HL-60/S4 (cell line): ENCODE measurements around the gene MDM4.

Experiments used
- in situ Hi-C: fragments of 300-500 bp; cut with MboI; formaldehyde crosslinking; loops from 2 replicates; pipeline ENCODE4 v1.14.3; 2022; ENCODE audit warnings: low sequenced_read_pairs

Gene MDM4

DNA sequence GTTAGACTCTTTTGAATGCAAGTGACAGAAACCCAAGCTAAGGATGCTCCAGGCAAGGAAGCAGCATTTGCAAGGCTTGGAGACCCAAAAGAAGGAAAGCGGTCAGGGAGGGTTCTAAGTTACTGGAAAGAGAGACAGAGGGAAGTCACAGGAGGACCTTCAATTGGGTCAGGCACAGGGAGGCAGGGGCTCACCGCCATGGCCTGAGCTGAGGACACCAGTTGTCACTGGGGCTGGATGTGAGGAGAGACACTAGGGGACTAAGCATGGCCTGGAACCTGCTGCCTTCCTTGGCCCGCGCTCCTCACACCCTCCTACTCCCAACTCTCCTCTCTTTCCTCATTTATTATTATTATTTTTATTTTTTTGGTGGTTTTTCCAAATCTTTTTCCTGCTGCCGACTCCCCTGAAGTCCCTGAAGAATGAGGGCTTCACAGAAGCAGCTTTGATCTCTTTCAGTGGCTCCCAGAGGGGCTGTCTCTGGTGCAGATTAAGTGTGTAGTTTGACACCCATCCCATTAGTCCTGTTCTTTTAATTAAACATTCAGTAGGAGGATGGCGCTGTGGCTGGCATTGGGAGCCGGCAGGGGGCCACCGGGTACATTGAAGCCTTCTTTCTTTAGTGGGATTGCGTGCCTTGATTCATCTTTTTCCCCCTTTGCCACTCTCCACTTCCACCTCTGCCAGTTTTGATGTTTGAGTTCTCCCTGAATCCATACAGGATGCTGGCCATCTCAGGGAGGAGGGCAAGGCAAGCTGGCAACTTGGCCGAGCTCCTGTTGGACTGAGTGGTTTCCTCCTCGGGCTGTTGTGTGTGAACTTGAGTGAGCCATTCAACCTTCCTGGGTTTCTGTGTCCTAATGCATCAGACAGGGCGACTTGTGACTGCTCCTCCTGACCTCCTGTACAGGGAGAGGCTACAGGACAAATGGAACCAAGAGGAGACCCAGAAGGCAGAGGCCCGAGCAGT lies 59.3 kb downstream of the MDM4 start:
- in situ Hi-C loops, result no loop called here

DNA sequence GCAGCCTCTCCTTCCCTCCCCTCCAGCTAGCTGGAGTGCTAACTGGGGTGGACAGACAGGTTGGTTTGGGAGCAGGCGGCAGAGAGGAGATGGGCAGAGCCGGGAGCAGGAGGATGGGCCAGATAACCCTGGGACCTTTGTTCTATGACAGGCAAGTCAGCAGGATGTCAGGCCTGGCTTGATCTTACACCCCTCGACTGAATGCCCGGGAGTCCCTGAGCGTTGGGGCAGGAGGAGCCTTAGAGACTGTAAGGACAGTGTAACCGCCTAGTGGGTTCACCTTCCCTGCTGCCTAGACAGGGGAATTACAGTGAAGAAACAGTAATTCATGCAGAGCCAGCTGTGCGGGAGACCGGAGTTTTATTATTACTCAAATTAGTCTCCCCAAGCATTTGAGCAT lies 60.2 kb downstream of the MDM4 start:
- in situ Hi-C loops, result no loop called here

DNA sequence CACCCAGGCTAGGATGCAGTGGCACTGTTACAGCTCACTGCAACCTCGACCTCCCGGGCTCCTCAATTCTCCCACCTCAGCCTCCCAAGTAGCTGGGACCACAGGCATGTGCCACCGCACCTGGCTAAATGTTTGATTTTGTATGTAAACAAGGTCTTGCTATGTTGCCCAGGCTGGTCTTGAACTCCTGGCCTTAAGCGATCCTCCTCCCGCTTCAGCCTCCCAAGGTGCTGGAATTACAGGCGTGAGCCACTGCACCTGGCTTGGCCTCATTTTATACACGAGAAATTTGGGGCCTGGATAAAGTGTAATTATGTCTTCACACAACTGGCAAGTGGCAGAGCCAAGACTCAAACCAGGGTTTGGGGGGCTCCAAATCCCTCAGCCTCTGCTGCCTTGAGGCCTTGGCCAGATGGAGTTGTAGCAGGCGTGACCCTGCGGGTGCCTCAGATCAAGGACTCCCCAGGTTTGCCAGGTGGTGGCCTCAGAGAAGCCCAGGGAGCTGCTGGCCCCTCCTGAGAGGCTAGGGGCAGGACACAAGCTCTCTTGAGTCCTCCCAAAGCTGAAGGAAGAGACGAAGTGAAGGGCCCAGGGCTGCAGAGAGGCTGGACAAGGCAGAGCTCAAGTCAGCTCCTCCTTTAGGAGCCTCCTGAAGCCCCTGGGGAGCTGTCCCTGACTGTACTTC lies 61.7 kb downstream of the MDM4 start:
- in situ Hi-C loops, result no loop called here

DNA sequence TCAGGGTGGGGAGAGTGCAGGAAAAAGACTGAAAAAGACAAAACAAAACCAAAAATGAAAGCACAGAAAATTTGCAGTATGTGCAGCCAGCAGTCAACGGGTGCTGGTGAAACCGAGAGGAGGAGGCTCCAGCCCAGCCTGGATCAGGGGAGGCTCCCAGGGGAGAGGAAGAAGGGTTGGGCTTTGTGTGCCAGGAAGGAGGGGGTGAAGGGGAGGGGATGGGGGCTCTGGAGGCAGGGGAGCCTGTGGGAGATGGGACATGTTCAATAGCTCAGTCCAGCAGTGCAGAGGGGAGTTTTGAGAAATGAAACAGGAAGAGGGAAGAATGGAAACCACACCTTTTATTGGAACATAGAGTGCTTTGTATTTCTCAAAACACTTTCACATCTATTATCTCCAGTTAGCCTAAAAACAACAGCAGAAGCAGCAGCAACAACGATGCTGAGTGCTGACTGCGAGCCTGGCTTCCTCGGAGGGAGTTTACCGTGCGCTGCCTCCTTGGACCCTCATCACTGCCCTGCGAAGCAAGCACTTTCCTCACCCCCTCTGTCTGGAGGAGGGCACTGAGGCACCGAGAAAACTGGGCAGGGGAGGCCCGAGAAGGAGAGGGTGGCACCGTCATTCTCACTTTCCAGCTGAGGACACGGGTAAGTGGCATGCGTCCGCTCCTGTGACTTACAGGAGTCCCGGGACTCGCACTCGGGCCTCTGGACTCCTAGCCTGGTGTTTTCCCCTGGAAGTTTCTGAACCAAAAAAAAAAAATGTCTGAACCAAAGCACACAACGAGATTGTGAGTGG lies 62.9 kb downstream of the MDM4 start:
- in situ Hi-C loops, result no loop called here

DNA sequence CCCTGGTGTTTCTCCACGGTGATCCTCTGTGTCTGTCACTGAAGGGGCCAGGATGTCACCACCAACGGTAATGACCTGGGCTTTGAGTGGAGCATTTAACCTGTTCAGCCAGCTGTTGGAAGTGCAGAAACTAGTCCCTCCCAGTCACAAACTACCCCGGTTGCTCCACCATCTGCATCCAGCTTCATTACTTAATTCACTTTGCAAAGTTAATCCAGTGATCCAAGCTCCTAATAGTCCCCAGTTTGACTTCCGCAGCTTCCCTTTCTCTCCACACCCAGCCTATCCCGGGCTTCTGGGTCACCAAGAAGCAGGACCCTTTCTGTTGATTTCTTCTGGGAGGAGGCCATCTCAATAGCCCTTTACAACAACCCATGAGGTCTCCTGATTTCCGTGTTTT lies 63.5 kb downstream of the MDM4 start:
- in situ Hi-C loops, result no loop called here

DNA sequence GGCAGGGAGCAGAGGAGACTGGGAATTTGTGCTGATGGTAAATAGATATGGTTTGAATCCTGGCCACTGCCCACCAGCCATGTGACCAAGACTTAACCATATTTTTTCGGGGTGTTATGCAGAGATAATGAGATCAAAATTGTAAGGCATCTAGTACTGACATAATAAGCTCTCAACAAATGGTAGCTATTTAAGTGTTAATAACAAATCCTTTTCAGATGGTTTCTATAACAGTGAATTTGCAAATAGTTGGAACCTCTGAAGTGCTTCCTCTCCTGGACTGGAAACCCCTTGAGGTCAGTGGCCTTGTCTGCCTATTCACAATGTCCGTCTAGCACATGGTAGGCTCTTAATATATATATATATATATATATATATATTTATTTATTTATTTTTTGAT lies 64.7 kb downstream of the MDM4 start:
- in situ Hi-C loops, result no loop called here

DNA sequence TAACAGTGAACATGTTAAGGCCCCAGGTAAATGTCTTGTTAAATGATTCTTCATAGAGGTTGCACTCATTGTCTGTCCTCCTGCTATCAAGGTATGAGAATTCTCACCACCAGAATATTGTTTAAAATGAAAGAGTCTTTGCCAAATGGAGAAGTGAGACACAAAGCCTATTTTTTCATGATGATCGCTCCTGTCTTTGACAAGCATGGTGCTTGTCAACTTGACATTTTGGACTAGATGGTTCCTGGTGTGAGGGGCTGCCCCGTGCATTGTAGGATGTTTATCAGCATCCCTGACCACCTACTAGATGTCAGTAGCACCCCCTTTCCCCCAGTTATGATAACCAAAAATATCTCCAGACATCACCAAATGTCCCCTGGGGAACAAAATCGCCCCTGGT lies 65.6 kb downstream of the MDM4 start:
- in situ Hi-C loops, result no loop called here

DNA sequence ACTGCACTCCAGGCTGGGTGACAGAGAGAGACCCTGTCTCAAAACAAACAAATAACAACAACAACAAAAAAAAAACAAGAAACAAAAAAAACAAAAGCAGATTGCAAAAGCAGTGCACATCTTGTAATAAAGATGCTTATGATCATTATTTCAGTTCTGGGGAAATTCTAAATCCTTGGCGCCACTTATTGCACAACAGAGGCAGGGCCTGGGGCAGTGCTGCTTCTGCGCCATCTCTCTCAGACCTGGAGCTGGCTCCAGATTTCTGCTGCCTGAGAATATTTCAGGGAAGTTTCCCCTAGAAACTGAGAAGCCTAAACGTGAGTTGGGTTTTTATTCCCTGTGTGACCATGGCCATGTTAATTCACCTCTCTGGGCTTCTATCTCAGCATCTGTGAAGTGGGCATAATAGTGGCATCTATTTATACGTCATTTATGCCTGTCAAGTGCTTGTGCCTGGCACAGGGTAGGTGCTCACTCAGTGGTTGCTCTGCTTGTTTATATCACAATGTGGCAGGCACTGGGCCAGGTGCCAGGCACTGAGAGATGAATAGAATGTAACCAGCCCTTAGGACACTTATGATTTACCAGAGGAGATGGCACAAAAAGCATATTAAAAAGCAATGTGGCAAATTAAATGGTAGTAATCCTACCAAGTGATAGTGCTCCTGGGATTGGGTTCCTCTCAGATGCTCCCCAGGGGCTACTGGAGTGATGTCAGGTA lies 67.9 kb downstream of the MDM4 start:
- in situ Hi-C loops, result no loop called here

DNA sequence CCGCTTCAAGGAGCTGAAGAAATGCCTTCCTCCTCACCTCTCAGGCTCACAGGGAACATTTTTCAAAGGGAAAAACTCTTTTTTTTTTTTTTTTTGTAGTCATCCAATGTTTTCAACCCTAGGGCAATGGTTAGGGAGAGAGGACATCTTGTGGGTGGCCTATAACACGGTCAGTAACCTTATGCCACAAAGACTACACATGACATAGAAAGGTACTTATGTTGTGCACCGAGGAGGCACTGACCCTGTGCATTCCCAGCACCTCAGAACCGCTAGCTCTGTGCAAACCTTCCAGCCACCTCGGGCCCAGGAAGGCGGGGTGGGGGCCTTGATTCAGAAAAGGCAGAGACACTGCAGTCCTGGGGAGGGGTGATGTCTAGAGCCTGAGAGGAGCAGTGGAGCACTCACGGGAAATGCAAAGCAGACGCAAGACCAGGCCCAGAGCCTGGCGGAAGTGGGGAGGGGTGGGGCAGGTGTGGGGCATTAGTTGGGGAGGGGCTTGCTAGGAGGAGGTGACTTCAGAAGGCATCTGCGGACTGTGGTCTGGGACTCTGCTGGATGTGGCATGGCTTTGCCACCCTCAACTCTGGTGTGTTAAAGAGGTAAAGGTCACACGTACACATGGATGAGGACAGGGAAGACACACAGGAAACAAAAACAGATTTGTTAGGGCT lies 68.6 kb downstream of the MDM4 start:
- in situ Hi-C loops, result no loop called here

DNA sequence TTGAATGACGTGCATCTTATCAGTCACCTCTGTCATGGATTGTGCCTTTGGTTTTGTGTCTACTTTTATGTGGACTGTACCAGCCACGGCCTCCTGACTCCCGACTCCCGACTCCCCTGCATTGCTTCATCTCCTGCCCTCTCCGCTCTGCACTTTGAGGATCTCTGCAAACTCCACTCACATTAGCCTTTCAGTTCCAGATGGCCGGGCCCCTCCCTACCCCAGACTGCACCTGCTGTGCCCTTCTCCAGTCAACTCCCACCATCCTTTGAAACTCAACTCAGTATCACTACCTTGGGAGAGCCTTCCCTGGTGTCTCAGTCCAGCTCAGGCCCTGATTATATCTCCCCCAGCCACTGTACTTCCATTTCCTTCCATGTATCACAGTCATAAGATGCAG lies 71.4 kb downstream of the MDM4 start:
- in situ Hi-C loops, result no loop called here

DNA sequence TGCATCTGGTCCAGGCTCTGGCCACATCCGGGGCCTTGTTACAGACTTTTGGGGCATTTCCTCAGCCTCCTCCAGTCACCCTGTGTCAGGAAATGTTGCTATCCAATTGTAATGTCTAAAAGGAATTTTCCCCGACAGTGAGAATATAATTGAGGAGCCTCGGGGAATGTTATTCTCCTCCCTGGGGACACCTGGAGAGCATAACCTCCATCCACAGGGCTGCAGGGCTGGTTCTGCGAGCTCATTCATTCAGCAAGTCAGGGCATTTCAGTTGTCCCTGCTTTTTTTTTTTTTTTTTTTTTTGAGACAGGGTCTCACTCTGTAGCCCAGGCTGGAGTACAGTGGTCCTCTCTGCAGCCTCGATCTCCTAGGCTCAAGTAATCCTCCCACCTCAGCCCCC lies 72.6 kb downstream of the MDM4 start:
- in situ Hi-C loops, result no loop called here

DNA sequence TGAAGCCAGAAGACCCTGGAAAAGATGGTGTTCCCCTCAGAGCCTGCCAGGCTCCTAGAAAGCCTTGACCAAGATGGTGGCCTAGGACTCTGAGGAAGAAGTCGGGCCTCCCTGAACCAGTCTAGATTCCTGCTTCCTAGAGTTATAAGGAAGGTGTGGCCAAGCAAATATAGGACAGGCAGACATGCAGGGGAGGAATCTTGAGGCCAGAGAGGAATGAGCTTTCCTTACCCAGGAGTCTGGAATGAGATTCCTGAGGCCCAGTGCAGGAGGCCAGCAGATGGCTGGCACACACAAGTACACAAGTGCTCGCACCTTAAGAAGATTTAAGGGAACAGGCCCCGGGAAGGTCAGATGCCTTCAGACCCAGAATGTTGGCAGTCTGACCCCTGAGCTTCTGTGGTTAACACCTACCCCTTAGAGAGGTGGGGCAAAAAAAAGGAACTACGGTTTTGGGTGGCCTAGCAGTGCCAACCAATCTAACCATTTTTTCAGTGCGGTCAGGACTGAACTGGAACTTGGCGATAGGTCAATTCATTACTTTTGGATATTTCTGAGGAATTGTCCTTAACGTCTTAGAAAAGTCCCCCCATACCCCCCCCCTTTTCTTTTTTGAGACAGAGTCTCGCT lies 73.3 kb downstream of the MDM4 start:
- in situ Hi-C loops, result no loop called here

DNA sequence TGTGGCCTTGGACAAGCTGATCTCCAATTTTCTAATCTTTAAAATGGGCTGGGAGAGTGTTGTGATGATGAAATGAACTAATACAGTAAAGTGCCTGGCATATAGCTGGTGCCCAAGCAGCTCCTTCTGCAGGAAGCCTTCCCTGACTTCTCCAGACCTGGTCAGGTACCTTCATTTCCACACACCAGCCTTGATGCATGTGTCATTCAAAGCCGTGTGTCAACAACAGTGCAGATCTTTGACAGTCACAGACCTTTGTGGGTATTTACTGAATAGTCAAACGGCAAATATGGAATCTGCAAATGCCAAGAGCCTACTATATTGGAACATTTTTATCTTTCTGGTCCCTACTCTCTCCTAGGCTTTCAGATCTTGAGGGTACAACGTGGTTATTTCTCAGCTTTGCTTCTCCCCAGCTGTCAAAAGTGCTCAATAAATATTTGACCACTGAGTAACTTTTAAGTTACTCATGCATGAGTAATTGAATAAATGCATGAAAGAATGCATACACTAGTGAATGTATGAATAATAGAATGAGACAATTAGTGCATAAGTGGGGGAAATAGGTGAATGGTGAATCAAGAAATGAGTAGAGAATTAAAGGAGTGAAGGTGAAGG lies 75.4 kb downstream of the MDM4 start:
- in situ Hi-C loops, result no loop called here

DNA sequence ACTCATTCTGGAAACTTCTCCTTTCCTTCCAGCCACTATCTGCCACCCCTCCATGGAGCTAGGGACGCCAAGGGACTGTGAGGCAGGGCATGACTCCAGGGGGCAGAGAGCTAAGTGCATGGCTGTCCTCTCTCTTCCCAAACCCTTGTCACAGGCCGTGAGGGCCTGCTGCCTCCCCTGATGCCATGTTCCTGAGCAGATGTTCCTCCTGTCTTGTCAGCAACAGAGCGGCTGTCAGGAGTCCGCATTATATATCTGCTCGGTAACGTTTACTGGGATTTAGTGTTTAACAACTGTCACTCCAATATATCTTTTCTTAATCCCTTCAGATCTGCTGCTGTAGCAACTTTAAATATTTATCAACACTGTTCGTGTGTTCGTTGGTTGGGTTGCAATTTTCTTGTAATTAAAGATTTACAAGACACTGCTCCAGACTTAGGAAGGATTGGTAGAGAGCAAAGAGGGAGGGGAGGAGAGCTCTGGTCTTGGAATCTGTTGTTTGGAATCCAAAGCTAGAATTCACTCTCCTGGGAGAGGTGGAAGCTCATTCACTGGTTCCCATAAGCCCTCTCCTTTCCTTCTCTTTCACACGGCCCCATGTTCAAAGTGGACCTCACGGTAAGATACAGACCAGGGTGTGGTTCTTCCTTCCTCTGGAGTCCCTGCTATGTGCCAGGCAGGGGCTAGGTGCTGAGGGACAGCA lies 76.2 kb downstream of the MDM4 start:
- in situ Hi-C loops, result no loop called here

DNA sequence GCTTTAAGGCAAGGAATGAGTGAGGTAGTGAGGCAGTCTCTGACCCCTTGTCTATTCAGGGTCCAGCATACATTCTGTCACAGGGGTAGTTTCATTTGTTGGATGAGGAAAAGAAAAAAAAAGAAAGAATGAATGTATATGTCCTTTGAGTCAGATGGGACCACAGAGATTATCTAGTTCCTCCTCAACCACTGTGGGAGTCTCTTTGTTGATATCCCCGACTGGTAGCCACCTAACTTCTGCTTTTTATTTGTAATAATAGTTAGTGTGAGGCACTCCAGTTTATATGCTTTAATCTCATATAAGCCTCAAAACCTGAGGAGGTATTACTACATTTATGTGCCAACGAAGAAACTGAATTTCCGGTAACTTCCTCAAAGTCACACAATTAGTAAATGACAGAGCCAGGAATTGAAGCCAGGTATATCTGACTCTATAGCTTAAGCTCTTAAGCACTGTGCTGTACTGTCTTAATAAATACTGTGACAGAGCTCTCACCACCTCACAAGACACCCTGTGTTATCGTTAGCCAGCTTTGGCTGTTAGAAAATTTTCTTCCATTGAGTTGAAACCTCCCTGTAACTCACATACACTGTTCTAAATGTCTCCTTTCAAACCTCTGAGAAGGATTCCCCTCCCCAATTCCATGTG lies 82.2 kb downstream of the MDM4 start:
- in situ Hi-C loops, result no loop called here

DNA sequence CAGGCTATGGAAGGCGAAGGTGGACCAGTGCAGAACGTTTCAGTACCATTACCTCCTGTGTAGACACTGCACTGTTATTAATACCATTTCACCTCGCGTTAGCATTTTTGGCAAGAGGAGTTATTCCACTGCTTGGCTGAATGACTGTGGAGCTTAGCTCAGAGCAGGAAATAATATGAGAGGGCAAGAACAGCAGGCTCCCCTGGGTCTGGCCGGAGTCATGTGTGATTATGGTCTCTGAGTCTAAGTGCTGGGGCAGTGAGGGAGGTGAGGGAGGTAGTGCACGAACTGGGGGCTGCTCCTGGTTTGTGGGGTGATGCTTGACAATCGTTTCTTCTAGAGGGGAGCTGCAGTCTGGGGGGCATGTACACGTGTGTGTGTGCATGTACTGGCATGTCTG lies 82.9 kb downstream of the MDM4 start:
- in situ Hi-C loops, result no loop called here

DNA sequence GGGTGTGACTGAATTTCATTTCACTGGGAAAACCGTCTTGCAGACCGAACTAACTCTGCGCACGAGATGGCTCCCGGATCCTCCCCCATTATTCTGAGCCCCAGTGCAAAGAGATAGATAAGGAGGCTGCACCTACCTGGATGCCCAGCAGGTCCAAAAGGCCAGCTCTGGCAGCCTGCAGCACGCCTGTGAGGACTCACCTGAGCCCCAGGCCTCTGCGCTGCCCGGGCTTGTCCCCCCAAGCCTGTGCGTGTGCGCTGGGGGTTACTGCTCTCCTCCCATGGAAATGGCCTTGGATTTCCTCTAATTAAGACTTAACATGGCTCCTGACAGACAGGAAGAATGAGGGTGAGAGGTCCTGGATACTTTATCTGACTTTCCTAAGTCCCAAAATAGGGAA lies 83.4 kb downstream of the MDM4 start:
- in situ Hi-C loops, result no loop called here

DNA sequence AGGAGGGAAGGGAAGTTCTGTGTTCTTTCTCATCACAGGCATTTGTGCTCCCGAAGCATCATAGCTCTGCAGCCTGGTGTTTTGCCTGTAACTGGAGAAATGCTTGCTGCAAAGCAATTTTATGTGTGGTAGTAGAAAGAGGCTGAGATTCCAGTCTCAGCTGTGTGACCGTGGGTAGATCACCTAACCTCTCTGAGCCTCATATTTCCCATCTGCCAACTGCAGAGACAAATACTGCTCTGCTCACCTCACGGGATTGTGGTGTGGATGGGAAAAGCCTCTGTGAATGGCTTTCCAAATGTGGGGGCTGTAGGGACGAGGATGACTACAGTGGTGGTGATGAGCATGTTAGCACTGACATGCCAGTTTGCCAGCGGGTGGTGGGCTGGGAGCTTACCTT lies 84.0 kb downstream of the MDM4 start:
- in situ Hi-C loops, result no loop called here
